Transverse colon (tissue), 4 donors: ENCODE results near the gene CCL17. TPM values are rescaled to one million over a fixed set of nuclear protein-coding genes. Genes with fewer than 3 reads are reported as not detected.
A peak's percentile ranks its signal among the peaks of the same experiment; 100 is the strongest.

Experiments
- DNase-seq: peaks from one replicate; pipeline ENCODE4 v3.0.0-alpha.2; 2019
- H3K27ac ChIP-seq, 4 donors: fragments of 200-600 bp; sonication (generic); 2 replicates each; pipeline ENCODE4 v1.5.1; 2016 to 2018; ENCODE audit warnings: inconsistent platforms in 4 of 4
- H3K27me3 ChIP-seq: fragments of 200-600 bp; sonication (generic); 2 replicates; pipeline ENCODE4 v1.5.1; 2017; ENCODE audit warnings: inconsistent platforms
- H3K36me3 ChIP-seq, 4 donors: fragments of 200-600 bp; sonication (generic); 2 replicates each; pipeline ENCODE4 v1.5.1; 2017 to 2019; ENCODE audit warnings: inconsistent platforms in 4 of 4
- H3K4me1 ChIP-seq, 4 donors: fragments of 200-600 bp; sonication (generic); 2 replicates each; pipeline ENCODE4 v1.5.1; 2017 to 2020; ENCODE audit warnings: inconsistent platforms in 4 of 4
- H3K4me3 ChIP-seq, 4 donors: fragments of 200-600 bp; sonication (generic); 1 replicate in 1 of 4; 2 replicates in 3 of 4; pipeline versions ENCODE4 v1.5.1 to v1.6.1; 2017 to 2019; ENCODE audit warnings: inconsistent platforms in 4 of 4
- H3K9me3 ChIP-seq, 2 donors: fragments of 200-600 bp; sonication (generic); 2 replicates each; pipeline ENCODE4 v1.5.1; 2017 to 2019; ENCODE audit warnings: inconsistent platforms in 2 of 2
- CTCF ChIP-seq, 5 experiments: fragments of 200-600 bp in 3 of 5; fragments of 450-650 bp in 2 of 5; sonication (generic) in 3 of 5; IDR thresholded peaks; 1 replicate in 2 of 5; 2 replicates in 3 of 5; pipeline ENCODE4 v1.5.1; 2016 to 2017; ENCODE audit warnings: antibody characterized with exemption in 5 of 5, inconsistent platforms in 3 of 5, mild to moderate bottlenecking in 2 of 5, moderate library complexity in 1 of 5
- EP300 ChIP-seq: sonication (generic); formaldehyde crosslinking; IDR thresholded peaks from one replicate; pipeline ENCODE4 v1.6.1; 2017; ENCODE audit warnings: antibody characterized with exemption, low read depth
- POLR2A ChIP-seq: fragments of 450-650 bp; IDR thresholded peaks from one replicate; pipeline ENCODE4 v1.6.1; 2016; ENCODE audit warnings: antibody characterized with exemption, mild to moderate bottlenecking, moderate library complexity
- POLR2AphosphoS5 ChIP-seq, 3 donors: sonication (generic); formaldehyde crosslinking; IDR thresholded peaks; one replicate each; pipeline ENCODE4 v1.6.1; 2016; ENCODE audit warnings: antibody characterized with exemption in 3 of 3
- WGBS, 2 donors: methylation state at CpG; one replicate each; pipeline ENCODE4 v1.1.5; 2018; ENCODE audit warnings: low coverage in 1 of 2; 5-methylcytosine and 5-hydroxymethylcytosine counted together
- in situ Hi-C, 4 donors: fragments of 200-750 bp; cut with MboI; loops; one replicate each; pipeline versions ENCODE4 v1.15.0 to v1.15.1; 2017; ENCODE audit warnings: low sequenced_read_pairs in 3 of 4, low pct_ligation_motif_present in 1 of 4, low pct_unique_long_range_greater_than_20kb in 1 of 4
- intact Hi-C: fragments of 100-400 bp; cut with DNase I; formaldehyde crosslinking; loops from one replicate; pipeline ENCODE4 v1.15.1; 2023; ENCODE audit warnings: low total_unique reads
- total RNA-seq, 4 donors: library from RNA; depleted of rRNA; stranded (reverse); fragments of >200 nt; gene quantifications; one replicate each; pipeline ENCODE4 v1.1.0, GENCODE V29; 2016

Gene CCL17
- total RNA-seq, 4 donors from 2014 or later, result 1.4 TPM; not detected in 3

DNA sequence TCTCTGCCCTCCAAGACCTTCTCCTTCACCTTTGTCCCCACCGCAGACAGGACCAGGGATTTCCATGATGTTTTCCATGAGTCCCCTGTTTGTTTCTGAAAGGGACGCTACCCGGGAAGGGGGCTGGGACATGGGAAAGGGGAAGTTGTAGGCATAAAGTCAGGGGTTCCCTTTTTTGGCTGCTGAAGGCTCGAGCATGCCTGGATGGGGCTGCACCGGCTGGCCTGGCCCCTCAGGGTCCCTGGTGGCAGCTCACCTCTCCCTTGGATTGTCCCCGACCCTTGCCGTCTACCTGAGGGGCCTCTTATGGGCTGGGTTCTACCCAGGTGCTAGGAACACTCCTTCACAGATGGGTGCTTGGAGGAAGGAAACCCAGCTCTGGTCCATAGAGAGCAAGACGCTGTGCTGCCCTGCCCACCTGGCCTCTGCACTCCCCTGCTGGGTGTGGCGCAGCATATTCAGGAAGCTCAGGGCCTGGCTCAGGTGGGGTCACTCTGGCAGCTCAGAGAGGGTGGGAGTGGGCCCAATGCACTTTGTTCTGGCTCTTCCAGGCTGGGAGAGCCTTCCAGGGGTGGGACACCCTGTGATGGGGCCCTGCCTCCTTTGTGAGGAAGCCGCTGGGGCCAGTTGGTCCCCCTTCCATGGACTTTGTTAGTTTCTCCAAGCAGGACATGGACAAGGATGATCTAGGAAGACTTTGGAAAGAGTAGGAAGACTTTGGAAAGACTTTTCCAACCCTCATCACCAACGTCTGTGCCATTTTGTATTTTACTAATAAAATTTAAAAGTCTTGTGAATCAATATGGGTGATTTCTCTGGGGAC is 20.1 kb upstream of the CCL17 start:
- TF ChIP-seq POLR2AphosphoS5 (IDR thresholded peaks at IDR 0.05) (no peak), CTCF (IDR thresholded peaks at IDR 0.05) (no peak), POLR2A (no peak), EP300 (no peak)
- DNase-seq, result peak; percentile 69
- Histone ChIP-seq H3K4me3 (no peak overlapping the region), H3K4me1 (peaks cover 14 to 27% (median 16%) of the 10 kb centered on the region in 4 donors), H3K36me3 (no peaks in the 10 kb centered on the region), H3K27me3 (no peaks in the 10 kb centered on the region), H3K27ac (peak overlapping the region in 3 of 4 donors; percentile 11 to 47 (median 15)), H3K9me3 (no peaks in the 10 kb centered on the region)
- 41% methylated on average over 11 of the region's 11 CpGs; no CpG with 5 or more reads in 1 of the 2 donors for WGBS, 2 donors
- in situ Hi-C loops (no loop called here), intact Hi-C loops (no loop called here)

DNA sequence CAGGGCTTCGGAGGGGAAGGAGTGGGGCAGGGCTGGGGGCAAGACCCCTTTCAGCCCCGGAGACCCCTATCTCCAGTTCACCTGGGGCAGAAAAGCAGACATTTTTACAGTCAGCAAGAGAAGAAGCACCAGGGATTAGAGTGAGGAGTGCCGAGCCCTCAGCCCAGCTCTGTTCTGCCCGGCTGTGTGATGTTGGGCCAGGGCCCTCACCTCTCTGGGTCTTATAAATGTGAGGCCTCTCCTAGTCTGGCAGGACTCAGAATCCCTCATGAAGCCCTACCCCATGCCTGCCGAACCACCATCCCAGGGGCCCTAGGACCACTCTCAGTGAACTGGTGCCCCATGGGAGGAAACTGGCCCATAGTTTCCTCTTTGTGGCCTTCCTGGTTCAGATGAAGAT is 19.5 kb upstream of the CCL17 start:
- TF ChIP-seq CTCF (IDR thresholded peaks at IDR 0.05) (no peak), POLR2AphosphoS5 (IDR thresholded peaks at IDR 0.05) (no peak), EP300 (no peak), POLR2A (no peak)
- Histone ChIP-seq H3K27ac (no peak overlapping the region), H3K4me3 (no peak overlapping the region), H3K27me3 (no peaks in the 10 kb centered on the region), H3K36me3 (no peaks in the 10 kb centered on the region), H3K4me1 (peaks cover 14 to 27% (median 16%) of the 10 kb centered on the region in 4 donors), H3K9me3 (no peaks in the 10 kb centered on the region)
- in situ Hi-C loops (no loop called here), intact Hi-C loops (no loop called here)
- WGBS, 2 donors, result 81% methylated on average over 5 of the region's 5 CpGs; no CpG with 5 or more reads in 1 of the 2 donors
- DNase-seq, result no peak

DNA sequence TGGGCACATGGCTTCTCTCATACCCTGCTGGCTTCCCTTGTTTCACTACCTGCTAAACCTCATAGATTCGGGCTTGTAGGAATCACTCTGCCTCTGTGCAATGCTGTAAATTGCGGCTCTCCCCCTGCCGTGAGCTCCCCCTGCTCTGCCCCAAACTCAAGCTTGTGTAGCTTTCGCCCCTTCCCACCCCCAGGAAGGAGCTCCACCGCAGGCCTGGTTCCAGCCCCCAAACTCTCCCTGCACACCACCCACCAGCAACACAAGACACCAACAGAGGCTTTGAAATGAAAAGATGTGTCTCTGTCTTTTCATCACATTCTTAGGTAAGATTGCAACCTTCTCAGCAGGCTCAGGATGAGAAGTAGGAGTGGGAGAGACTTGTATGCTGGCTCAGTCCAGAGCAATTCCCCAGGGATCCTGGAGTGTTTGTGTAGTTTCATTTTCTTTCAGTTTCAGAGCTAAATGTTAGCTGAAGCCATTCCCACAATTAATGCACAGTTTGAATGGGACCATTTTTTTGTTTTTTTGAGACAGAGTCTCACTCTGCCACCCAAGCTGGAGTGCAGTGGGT is 18.1 kb upstream of the CCL17 start:
- no peak overlapping the region for H3K4me3 ChIP-seq
- H3K9me3 ChIP-seq, result no peaks in the 10 kb centered on the region
- TF ChIP-seq POLR2A (no peak), EP300 (no peak), POLR2AphosphoS5 (IDR thresholded peaks at IDR 0.05) (no peak), CTCF (IDR thresholded peaks at IDR 0.05) (no peak)
- H3K27ac ChIP-seq, result no peak overlapping the region
- H3K36me3 ChIP-seq, result no peaks in the 10 kb centered on the region
- H3K27me3 ChIP-seq, result no peaks in the 10 kb centered on the region
- no peak for DNase-seq
- WGBS, 2 donors, result 88% methylated on average over 5 of the region's 5 CpGs; no CpG with 5 or more reads in 1 of the 2 donors
- intact Hi-C loops, result no loop called here
- peaks cover 14 to 27% (median 16%) of the 10 kb centered on the region in 4 donors for H3K4me1 ChIP-seq
- in situ Hi-C loops, result no loop called here

GRCh38 chr16:57387598-57388354 is 16.8 kb upstream of the CCL17 start:
- TF ChIP-seq EP300 (no peak), POLR2A (no peak), CTCF (IDR thresholded peaks at IDR 0.05) (no peak), POLR2AphosphoS5 (IDR thresholded peaks at IDR 0.05) (no peak)
- H3K27me3 ChIP-seq, result no peaks in the 10 kb centered on the region
- WGBS, 2 donors, result 55% methylated on average over 3 of the region's 3 CpGs; no CpG with 5 or more reads in 1 of the 2 donors
- H3K4me3 ChIP-seq, result no peak overlapping the region
- no peak overlapping the region for H3K27ac ChIP-seq
- peaks cover 14 to 27% (median 16%) of the 10 kb centered on the region in 4 donors for H3K4me1 ChIP-seq
- H3K9me3 ChIP-seq, result no peaks in the 10 kb centered on the region
- in situ Hi-C loops, result no loop called here
- intact Hi-C loops, result no loop called here
- no peaks in the 10 kb centered on the region for H3K36me3 ChIP-seq
- DNase-seq, result no peak
